AG04449 (cell line): ENCODE measurements around the gene TUBA4A.
A peak's percentile ranks its signal among the peaks of the same experiment; 100 is the strongest.

Source experiments
- CTCF ChIA-PET: fragments of 350-600 bp; formaldehyde crosslinking; extraction: SDS; loops from one replicate; lab custom pipeline; 2021; ENCODE audit warnings: antibody characterized with exemption; lab: Yijun Ruan, JAX
- POLR2A ChIA-PET: fragments of 400-600, 350-600 bp; formaldehyde crosslinking; extraction: SDS; loops from one replicate; lab custom pipeline; 2020; ENCODE audit warnings: antibody characterized with exemption, inconsistent platforms; lab: Yijun Ruan, JAX
- DNase-seq: peaks from one replicate; pipeline ENCODE4 v3.0.0-alpha.2; 2010; ENCODE audit warnings: low read depth, low spot score
- H3K4me3 ChIP-seq: 2 replicates; pipeline ENCODE4 v1.5.1; 2011; ENCODE audit warnings: low read depth, mild to moderate bottlenecking, control low read depth, low read length
- CTCF ChIP-seq: IDR thresholded peaks from one replicate; pipeline ENCODE4 v1.5.1; 2011; ENCODE audit warnings: mild to moderate bottlenecking, moderate library complexity, low read length, control low read depth, inconsistent platforms; ENCODE audit not compliant: insufficient read depth; ENCODE audit errors: missing control alignments

TUBA4A gene

GRCh38 chr2:219253753-219254589, at the start of gene TUBA4A:
Gene TUBA4A (minus strand): TSS chr2:219253918. CDS start chr2:219253858, 60 bp downstream.
- TF ChIP-seq CTCF = no peak
- DNase-seq = no peak
- ChIA-PET CTCF (interaction anchor here (1.1 to 3.2 kb wide), 7 partner anchors 10 to 95 kb away, joined by 3 to 37 read pairs (median 12); no protein-coding TSS in a partner anchor), POLR2A (interaction anchor here (1.0 kb wide), 1 partner anchor 9 kb away, joined by 3 read pairs; the partner anchor contains the start of genes GLB1L and STK16)
- H3K4me3 ChIP-seq = peak within 1 kb of the TSS; percentile 57

GRCh38 chr2:219302412-219302968, 48.8 kb upstream of the TUBA4A start:
- H3K4me3 ChIP-seq = no peak overlapping the region
- ChIA-PET POLR2A (no interaction called here), CTCF (interaction anchor here (1.1 to 22.1 kb wide), 7 partner anchors 9 to 147 kb away, joined by 3 to 691 read pairs (median 61); partner anchors contain the start of genes ANKZF1, ATG9A, DNAJB2 and NHEJ1)
- TF ChIP-seq CTCF = no peak
- DNase-seq = no peak

- DNase-seq = no peak
- ChIA-PET CTCF (interaction anchor here (0.7 to 22.1 kb wide), 24 partner anchors 8 to 304 kb away, joined by 3 to 691 read pairs (median 6); partner anchors contain the start of genes ANKZF1, ATG9A, CNPPD1 and DNAJB2), POLR2A (no interaction called here)
- H3K4me3 ChIP-seq = no peak overlapping the region
- no peak for TF ChIP-seq CTCF
Measured at GRCh38 chr2:219300022-219300421, 46.3 kb upstream of the TUBA4A start.

- no peak for DNase-seq
- CTCF ChIA-PET = interaction anchor here (0.7 to 22.1 kb wide), 33 partner anchors 7 to 273 kb away, joined by 3 to 691 read pairs (median 5); partner anchors contain the start of genes ANKZF1, ATG9A, CNPPD1 and DNAJB2
- TF ChIP-seq CTCF = no peak
- H3K4me3 ChIP-seq = no peak overlapping the region
- POLR2A ChIA-PET = no interaction called here
Measured at GRCh38 chr2:219299372-219299760, 45.6 kb upstream of the TUBA4A start.

GRCh38 chr2:219298759-219299371, 45.1 kb upstream of the TUBA4A start:
- CTCF ChIA-PET = interaction anchor here (0.7 to 22.1 kb wide), 34 partner anchors 7 to 272 kb away, joined by 3 to 691 read pairs (median 6); partner anchors contain the start of genes ANKZF1, ATG9A, CNPPD1 and DNAJB2
- POLR2A ChIA-PET = no interaction called here
- peak overlapping the region; percentile 15; the same call in 1 of the 2 replicates for H3K4me3 ChIP-seq
- peak; percentile 98 for TF ChIP-seq CTCF
- no peak for DNase-seq
